Measurements from ENCODE around the gene COX19. TPM values are rescaled to one million over a fixed set of nuclear protein-coding genes. Genes with fewer than 3 reads are reported as not detected.
A peak's percentile ranks its signal among the peaks of the same experiment; 100 is the strongest.

The COX19 gene
- total and polyA plus RNA-seq, 2 of the 13 experiments (the other 11 are each of a cell fraction or from before 2014, with no cell fraction given), result 11.5 to 21.7 TPM

- TF ChIP-seq PLSCR1 (CRISPR knock-in tag; IDR thresholded peaks at IDR 0.05; ENCODE audit: borderline replicate concordance) (no peak), FOXA1 (IDR thresholded peaks at IDR 0.05) (no peak), FOXA1 (CRISPR knock-in tag; IDR thresholded peaks at IDR 0.05) (peak; percentile 2; the same call in 1 of the 2 replicates), RARG (CRISPR knock-in tag; IDR thresholded peaks at IDR 0.05; ENCODE audit: low read depth) (no peak), ZNF547 (CRISPR knock-in tag; IDR thresholded peaks at IDR 0.05) (no peak), ASH2L (IDR thresholded peaks at IDR 0.05; ENCODE audit: insufficient read length, low read depth, low read length) (no peak), ZNF770 (CRISPR knock-in tag; IDR thresholded peaks at IDR 0.05) (0 out of 2 replicates have a peak, but pooled peaks have one; percentile 7), ZFP36 (IDR thresholded peaks at IDR 0.05; ENCODE audit: borderline replicate concordance, low read depth, low read length, partially characterized antibody) (no peak), TOPORS (CRISPR knock-in tag; IDR thresholded peaks at IDR 0.05) (peak; percentile 55; the same call in 1 of the 2 replicates), ZBTB42 (CRISPR knock-in tag; IDR thresholded peaks at IDR 0.05) (no peak), SKI (IDR thresholded peaks at IDR 0.05; ENCODE audit: partially characterized antibody) (no peak), CSRNP1 (CRISPR knock-in tag; IDR thresholded peaks at IDR 0.05) (peak; percentile 62), HOXA5 (CRISPR knock-in tag; IDR thresholded peaks at IDR 0.05) (0 out of 2 replicates have a peak, but pooled peaks have one; percentile 11), BHLHE40 (IDR thresholded peaks at IDR 0.05; ENCODE audit: low read length) (peak; percentile 73), ZNF563 (CRISPR knock-in tag; IDR thresholded peaks at IDR 0.05) (no peak), ARID2 (CRISPR knock-in tag; IDR thresholded peaks at IDR 0.05; ENCODE audit: borderline replicate concordance) (0 out of 2 replicates have a peak, but pooled peaks have one; percentile 34), ZNF512B (CRISPR knock-in tag; IDR thresholded peaks at IDR 0.05; ENCODE audit: borderline replicate concordance) (0 out of 2 replicates have a peak, but pooled peaks have one; percentile 26), GLI4 (CRISPR knock-in tag; IDR thresholded peaks at IDR 0.05; ENCODE audit: borderline replicate concordance) (no peak), ZNF792 (CRISPR knock-in tag; IDR thresholded peaks at IDR 0.05) (no peak), ZBTB37 (CRISPR knock-in tag; IDR thresholded peaks at IDR 0.05) (no peak)
Measured at GRCh38 chr7:991729-992656, 16.6 kb upstream of the COX19 start (continued).
